ENCODE data around the gene VAMP7. TPM values are rescaled to one million over a fixed set of nuclear protein-coding genes. Genes with fewer than 3 reads are reported as not detected.

VAMP7 gene
- total RNA-seq, 2 donors from 2014 or later: 26.5 to 38.7 TPM

GRCh38 chrX:155893521-155893920 is 12.4 kb downstream of the VAMP7 start:
- Mint-ChIP-seq H3K4me3 (no peak overlapping the region), H3K36me3 (ENCODE audit: low read depth) (peaks cover 66% of the 10 kb centered on the region), H3K27ac (no peak overlapping the region), H3K9me3 (peaks cover 59% of the 10 kb centered on the region), H3K27me3 (ENCODE audit: insufficient read depth) (no peaks in the 10 kb centered on the region), H3K4me1 (no peaks in the 10 kb centered on the region)
- peaks cover 56% of the 10 kb centered on the region for H3K36me3 ChIP-seq (ENCODE audit: control insufficient read depth, insufficient read depth, low read length)
- no peak for DNase-seq
- H3K27ac ChIP-seq (ENCODE audit: low read depth, low read length): no peak overlapping the region
- no peak overlapping the region for H3K4me3 ChIP-seq (ENCODE audit: low read length)
- TF ChIP-seq CTCF (conservative IDR thresholded peaks at IDR 0.05): no peak
- WGBS, 2 experiments (ENCODE audit: insufficient coverage in 1 of 2, insufficient read length in 1 of 2): 54 to 67% methylated on average over 3 of the region's 3 CpGs
- H3K9ac ChIP-seq (ENCODE audit: extremely low read depth, low read length, poor library complexity, severe bottlenecking): no peak overlapping the region
- H3K27me3 ChIP-seq (ENCODE audit: control insufficient read depth, insufficient read depth, low read length, poor library complexity, severe bottlenecking): no peaks in the 10 kb centered on the region
- no peaks in the 10 kb centered on the region for H3K4me1 ChIP-seq (ENCODE audit: control insufficient read depth, insufficient read depth, low read length)
- H3K9me3 ChIP-seq (ENCODE audit: control insufficient read depth, low read length): peaks cover 60% of the 10 kb centered on the region

- TF ChIP-seq CTCF (conservative IDR thresholded peaks at IDR 0.05): no peak
- H3K36me3 Mint-ChIP-seq (ENCODE audit: low read depth): peaks cover 79% of the 10 kb centered on the region
- H3K9me3 Mint-ChIP-seq: peaks cover 68% of the 10 kb centered on the region
- no peak overlapping the region for H3K27ac Mint-ChIP-seq
- H3K9ac ChIP-seq (ENCODE audit: extremely low read depth, low read length, poor library complexity, severe bottlenecking): no peak overlapping the region
- peaks cover 70% of the 10 kb centered on the region for H3K9me3 ChIP-seq (ENCODE audit: control insufficient read depth, low read length)
- no peaks in the 10 kb centered on the region for H3K27me3 Mint-ChIP-seq (ENCODE audit: insufficient read depth)
- 80% methylated on average over 3 of the region's 4 CpGs; no CpG with 5 or more reads in 1 of the 2 experiments for WGBS, 2 experiments (ENCODE audit: insufficient coverage in 1 of 2, insufficient read length in 1 of 2)
- H3K4me3 Mint-ChIP-seq: no peak overlapping the region
- H3K36me3 ChIP-seq (ENCODE audit: control insufficient read depth, insufficient read depth, low read length): peaks cover 60% of the 10 kb centered on the region
- no peaks in the 10 kb centered on the region for H3K27me3 ChIP-seq (ENCODE audit: control insufficient read depth, insufficient read depth, low read length, poor library complexity, severe bottlenecking)
- H3K4me3 ChIP-seq (ENCODE audit: low read length): no peak overlapping the region
- no peaks in the 10 kb centered on the region for H3K4me1 ChIP-seq (ENCODE audit: control insufficient read depth, insufficient read depth, low read length)
- H3K4me1 Mint-ChIP-seq: no peaks in the 10 kb centered on the region
- DNase-seq: no peak
- no peak overlapping the region for H3K27ac ChIP-seq (ENCODE audit: low read depth, low read length)
Observed at GRCh38 chrX:155896512-155896911, 15.4 kb downstream of the VAMP7 start.

- no peak for TF ChIP-seq CTCF (conservative IDR thresholded peaks at IDR 0.05)
- Histone ChIP-seq H3K9ac (ENCODE audit: extremely low read depth, low read length, poor library complexity, severe bottlenecking) (no peak overlapping the region), H3K27ac (ENCODE audit: low read depth, low read length) (no peak overlapping the region), H3K9me3 (ENCODE audit: control insufficient read depth, low read length) (peaks cover 60% of the 10 kb centered on the region), H3K4me3 (ENCODE audit: low read length) (no peak overlapping the region), H3K27me3 (ENCODE audit: control insufficient read depth, insufficient read depth, low read length, poor library complexity, severe bottlenecking) (no peaks in the 10 kb centered on the region), H3K36me3 (ENCODE audit: control insufficient read depth, insufficient read depth, low read length) (peaks cover 46% of the 10 kb centered on the region), H3K4me1 (ENCODE audit: control insufficient read depth, insufficient read depth, low read length) (no peaks in the 10 kb centered on the region)
- peaks cover 70% of the 10 kb centered on the region for H3K36me3 Mint-ChIP-seq (ENCODE audit: low read depth)
- peaks cover 63% of the 10 kb centered on the region for H3K9me3 Mint-ChIP-seq
- no peaks in the 10 kb centered on the region for H3K27me3 Mint-ChIP-seq (ENCODE audit: insufficient read depth)
- H3K27ac Mint-ChIP-seq: no peak overlapping the region
- 74 to 83% methylated on average over 1 to 2 of the region's 3 CpGs for WGBS, 2 experiments (ENCODE audit: insufficient coverage in 1 of 2, insufficient read length in 1 of 2)
- no peak for DNase-seq
- no peak overlapping the region for H3K4me3 Mint-ChIP-seq
- H3K4me1 Mint-ChIP-seq: no peaks in the 10 kb centered on the region
Observed at GRCh38 chrX:155899366-155899765, 18.2 kb downstream of the VAMP7 start.
